ENCODE measurements around the gene TRAF4. TPM values are rescaled to one million over a fixed set of nuclear protein-coding genes. Genes with fewer than 3 reads are reported as not detected.
A peak's percentile ranks its signal among the peaks of the same experiment; 100 is the strongest.

TRAF4 gene, protein sequence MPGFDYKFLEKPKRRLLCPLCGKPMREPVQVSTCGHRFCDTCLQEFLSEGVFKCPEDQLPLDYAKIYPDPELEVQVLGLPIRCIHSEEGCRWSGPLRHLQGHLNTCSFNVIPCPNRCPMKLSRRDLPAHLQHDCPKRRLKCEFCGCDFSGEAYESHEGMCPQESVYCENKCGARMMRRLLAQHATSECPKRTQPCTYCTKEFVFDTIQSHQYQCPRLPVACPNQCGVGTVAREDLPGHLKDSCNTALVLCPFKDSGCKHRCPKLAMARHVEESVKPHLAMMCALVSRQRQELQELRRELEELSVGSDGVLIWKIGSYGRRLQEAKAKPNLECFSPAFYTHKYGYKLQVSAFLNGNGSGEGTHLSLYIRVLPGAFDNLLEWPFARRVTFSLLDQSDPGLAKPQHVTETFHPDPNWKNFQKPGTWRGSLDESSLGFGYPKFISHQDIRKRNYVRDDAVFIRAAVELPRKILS
- total RNA-seq (2014; rRNA removed; shearing (Covaris generic)), result 118 and 123 TPM in 2 replicates

DNA sequence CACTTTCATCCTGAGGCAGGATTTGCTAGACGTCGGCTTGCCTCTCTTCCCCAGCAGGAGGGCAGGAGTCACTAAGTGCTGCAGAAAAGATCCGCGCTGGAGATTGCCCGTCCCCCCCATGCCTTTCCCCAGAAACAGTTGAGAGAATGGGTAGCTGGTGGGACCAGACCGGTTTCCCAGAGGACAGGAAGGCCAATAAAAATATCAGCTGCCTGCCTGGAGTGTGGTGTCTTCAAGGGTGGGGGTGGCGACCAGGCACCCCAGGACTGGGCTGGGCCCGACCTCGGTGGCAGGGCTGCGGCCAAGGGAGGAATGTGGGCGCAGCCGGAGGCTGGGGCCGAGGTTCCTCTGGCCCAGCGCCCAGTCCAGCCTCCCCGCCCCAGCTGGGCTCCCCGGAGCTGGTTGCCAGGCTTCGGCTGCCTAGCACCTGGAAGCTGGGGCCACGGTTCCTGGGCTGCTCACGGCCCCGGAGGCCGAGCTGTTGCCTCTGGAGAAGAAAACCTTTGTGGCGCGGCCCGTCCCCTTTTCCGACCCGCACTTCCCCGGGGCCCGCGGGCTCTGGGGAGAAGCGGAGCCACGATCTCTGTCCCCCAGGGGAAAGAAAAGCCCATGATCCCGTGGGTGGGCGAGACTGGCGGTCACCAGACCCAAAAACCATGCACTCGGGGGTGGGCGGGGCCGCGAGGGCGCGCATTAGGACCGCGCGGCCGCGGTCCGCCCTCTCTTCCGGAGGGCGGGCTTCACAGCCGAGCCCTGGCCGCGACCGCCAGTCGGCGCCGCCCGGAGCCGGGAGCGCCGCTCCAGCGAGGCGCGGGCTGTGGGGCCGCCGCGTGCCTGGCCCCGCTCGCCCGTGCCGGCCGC, at the start of gene TRAF4:
Gene TRAF4 (plus strand): TSS at position 769 of the 861 bp plus-strand sequence. CDS start 102 bp downstream, outside the sequence.
- H3K27me3 ChIP-seq, result no peaks in the 10 kb centered on the region
- H3K27ac ChIP-seq, result peak within 1 kb of the TSS; percentile 73
- no peaks in the 10 kb centered on the region for H3K9me3 ChIP-seq (replicated peaks)
- H3K36me3 ChIP-seq, result peaks cover 31% of the 10 kb centered on the region
- DNase-seq, result peak; percentile 90 to 97
- H3K4me1 ChIP-seq, result peaks cover 30% of the 10 kb centered on the region
- H3K4me3 ChIP-seq, result peak within 1 kb of the TSS; percentile 95

- no peak for DNase-seq
- Histone ChIP-seq H3K4me1 (no peaks in the 10 kb centered on the region), H3K9me3 (replicated peaks) (no peaks in the 10 kb centered on the region), H3K36me3 (peaks cover 90% of the 10 kb centered on the region), H3K4me3 (no peak overlapping the region), H3K27ac (no peak overlapping the region), H3K27me3 (no peaks in the 10 kb centered on the region)
These were observed 45.4 kb upstream of the TRAF4 start for GRCh38 chr17:28698253-28698941.

- DNase-seq, result no peak
- H3K4me1 ChIP-seq, result no peaks in the 10 kb centered on the region
- H3K27me3 ChIP-seq, result no peaks in the 10 kb centered on the region
- H3K27ac ChIP-seq, result no peak overlapping the region
- no peak overlapping the region for H3K4me3 ChIP-seq
- peaks cover 78% of the 10 kb centered on the region for H3K36me3 ChIP-seq
- no peaks in the 10 kb centered on the region for H3K9me3 ChIP-seq (replicated peaks)
These were observed 43.5 kb upstream of the TRAF4 start for GRCh38 chr17:28700278-28700677.

DNA sequence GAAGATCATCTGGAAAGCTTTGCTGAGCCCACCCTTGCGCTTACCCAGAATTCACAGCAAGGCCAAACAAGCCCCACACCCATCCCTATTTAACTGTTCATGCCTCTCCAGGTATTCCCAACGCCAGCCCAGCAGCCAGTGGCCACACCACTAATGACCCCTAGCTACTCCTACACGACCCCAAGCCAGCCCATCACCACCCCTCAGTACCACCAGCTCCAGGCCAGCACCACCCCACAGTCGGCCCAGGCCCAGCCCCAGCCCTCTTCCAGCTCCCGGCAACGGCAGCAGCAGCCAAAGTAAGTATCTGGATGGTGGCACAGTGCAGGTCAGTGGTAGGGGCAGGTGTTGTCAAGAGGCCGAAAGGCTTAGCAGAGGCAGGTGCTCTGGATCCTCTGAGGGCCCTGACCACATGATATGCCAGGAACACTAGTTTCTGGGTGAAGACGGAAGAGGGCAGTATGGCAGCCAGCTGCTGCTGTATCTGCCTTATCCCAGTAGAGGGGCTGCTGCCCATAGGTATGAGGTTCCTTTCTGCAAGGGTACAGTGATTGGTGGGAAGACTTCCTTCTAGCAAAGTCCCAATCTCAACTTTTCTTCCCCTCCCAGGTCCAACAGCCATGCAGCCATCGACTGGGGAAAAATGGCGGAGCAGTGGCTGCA, 42.9 kb upstream of the TRAF4 start:
- no peaks in the 10 kb centered on the region for H3K4me1 ChIP-seq
- H3K9me3 ChIP-seq (replicated peaks), result no peaks in the 10 kb centered on the region
- H3K4me3 ChIP-seq, result no peak overlapping the region
- no peak for DNase-seq
- H3K36me3 ChIP-seq, result peaks cover 71% of the 10 kb centered on the region
- H3K27me3 ChIP-seq, result no peaks in the 10 kb centered on the region
- H3K27ac ChIP-seq, result no peak overlapping the region

DNA sequence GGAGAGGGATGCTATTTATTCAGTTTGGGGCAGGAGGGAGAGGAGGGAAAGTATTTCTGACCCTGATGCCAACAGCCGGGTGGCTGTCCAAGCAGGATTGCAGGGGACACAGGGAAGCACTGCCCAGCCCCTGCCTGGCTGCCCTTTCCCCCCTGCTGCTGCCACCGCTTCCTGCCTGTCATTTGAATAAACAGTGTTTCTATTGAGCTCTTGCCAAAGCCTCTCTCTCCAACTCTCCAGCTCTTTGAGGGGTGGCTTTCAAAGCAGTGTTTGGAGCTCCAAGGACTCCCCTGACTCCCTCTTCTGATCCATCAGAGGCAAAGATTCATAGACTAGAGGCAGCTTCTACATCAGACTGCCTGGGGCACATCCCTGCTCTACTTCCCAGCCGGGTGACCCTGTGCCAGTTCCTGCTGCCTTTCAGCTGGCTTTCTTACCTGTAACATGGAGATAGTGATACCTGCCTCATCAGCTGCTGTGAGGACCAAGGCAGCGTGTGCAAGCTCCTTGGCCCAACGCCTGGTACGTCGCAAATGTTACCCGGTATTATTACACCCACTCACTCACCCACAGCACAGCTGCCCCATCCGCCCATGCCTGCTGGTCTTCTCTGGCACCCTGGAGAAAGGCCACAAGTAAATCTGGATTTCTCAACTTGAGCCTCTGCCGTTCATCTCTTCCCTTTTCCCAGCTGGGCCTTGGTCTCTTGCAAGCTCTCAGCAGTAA, 41.6 kb upstream of the TRAF4 start:
- H3K27ac ChIP-seq, result no peak overlapping the region
- H3K9me3 ChIP-seq (replicated peaks), result no peaks in the 10 kb centered on the region
- no peak for DNase-seq
- peaks cover 64% of the 10 kb centered on the region for H3K36me3 ChIP-seq
- H3K27me3 ChIP-seq, result no peaks in the 10 kb centered on the region
- no peak overlapping the region for H3K4me3 ChIP-seq
- no peaks in the 10 kb centered on the region for H3K4me1 ChIP-seq

- Histone ChIP-seq H3K27me3 (no peaks in the 10 kb centered on the region), H3K27ac (no peak overlapping the region), H3K36me3 (peaks cover 59% of the 10 kb centered on the region), H3K4me1 (no peaks in the 10 kb centered on the region), H3K9me3 (replicated peaks) (no peaks in the 10 kb centered on the region), H3K4me3 (no peak overlapping the region)
- no peak for DNase-seq
These were observed 41.1 kb upstream of the TRAF4 start for GRCh38 chr17:28702752-28703150.

- Histone ChIP-seq H3K9me3 (replicated peaks) (no peaks in the 10 kb centered on the region), H3K27me3 (no peaks in the 10 kb centered on the region), H3K4me1 (no peaks in the 10 kb centered on the region), H3K36me3 (peaks cover 49% of the 10 kb centered on the region), H3K4me3 (no peak overlapping the region), H3K27ac (no peak overlapping the region)
- no peak for DNase-seq
These were observed 40.1 kb upstream of the TRAF4 start for GRCh38 chr17:28703552-28704218.

GRCh38 chr17:28704219-28704858, 39.5 kb upstream of the TRAF4 start:
- Histone ChIP-seq H3K27me3 (no peaks in the 10 kb centered on the region), H3K27ac (no peak overlapping the region), H3K4me3 (no peak overlapping the region), H3K9me3 (replicated peaks) (no peaks in the 10 kb centered on the region), H3K36me3 (peaks cover 43% of the 10 kb centered on the region), H3K4me1 (no peaks in the 10 kb centered on the region)
- no peak for DNase-seq

DNA sequence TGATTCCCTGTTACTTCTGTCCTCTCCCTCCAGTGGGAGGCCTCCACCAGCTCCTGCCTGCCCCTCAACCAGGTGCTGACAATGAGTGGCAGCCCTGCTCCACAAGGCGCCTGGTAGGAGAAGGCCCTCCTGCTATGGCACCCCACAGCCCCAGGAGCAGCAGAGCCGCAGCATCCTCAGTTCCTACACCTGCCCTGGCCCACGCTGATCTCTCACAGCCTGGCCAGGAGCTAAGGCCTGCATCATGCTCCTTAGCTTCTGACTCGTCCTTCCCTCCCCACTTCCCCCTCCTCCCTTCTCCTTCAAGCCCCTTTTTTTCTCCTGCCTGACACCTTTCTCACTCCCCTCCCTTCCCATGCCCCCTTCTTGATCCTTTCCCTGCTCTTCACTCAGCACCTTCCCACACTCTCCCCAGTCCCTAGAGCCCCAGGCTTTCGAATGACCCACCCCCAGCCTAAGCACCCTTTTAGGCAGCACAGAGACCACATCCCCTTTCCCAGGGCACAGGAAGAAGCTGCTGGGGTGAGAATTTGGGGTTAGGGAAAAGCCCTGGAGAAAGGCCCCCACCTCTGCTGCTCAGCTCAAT, 38.6 kb upstream of the TRAF4 start:
- no peak for DNase-seq
- no peaks in the 10 kb centered on the region; the same call in 1 of the 2 replicates for H3K4me1 ChIP-seq
- H3K9me3 ChIP-seq (replicated peaks), result no peaks in the 10 kb centered on the region
- no peak overlapping the region for H3K4me3 ChIP-seq
- H3K27ac ChIP-seq, result no peak overlapping the region
- H3K36me3 ChIP-seq, result peaks cover 36% of the 10 kb centered on the region
- no peaks in the 10 kb centered on the region for H3K27me3 ChIP-seq

DNA sequence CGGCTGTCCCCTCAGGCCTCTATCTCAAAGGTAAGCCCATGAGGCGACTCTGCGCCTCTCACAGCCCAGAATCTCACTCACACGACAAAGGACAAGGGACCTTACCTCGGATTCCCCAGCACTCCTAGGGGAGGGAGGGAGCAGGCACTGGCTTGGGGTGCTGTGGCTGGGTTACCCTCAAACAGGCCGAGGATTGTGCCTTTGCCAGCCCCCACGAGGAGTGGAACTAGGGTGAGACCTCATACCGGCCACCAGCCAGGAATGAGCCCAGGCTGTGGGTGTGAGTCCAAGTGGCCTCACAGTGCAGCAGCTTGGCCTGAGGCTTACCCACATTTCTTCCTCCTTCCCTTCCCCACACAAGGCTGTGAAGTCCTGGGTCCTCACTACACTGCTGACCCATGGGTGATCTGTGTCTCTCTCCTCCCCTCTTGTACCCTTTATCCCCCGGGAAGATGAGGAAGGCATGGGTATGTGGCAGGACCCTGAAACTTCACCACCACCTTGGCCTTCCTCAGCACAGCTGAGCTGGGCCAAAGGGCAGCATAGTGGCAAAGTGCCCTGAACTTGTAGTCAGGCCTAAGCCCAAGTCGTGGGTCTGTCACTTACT, 38.0 kb upstream of the TRAF4 start:
- Histone ChIP-seq H3K27me3 (no peaks in the 10 kb centered on the region), H3K4me3 (no peak overlapping the region), H3K27ac (no peak overlapping the region), H3K36me3 (peaks cover 29% of the 10 kb centered on the region), H3K4me1 (no peaks in the 10 kb centered on the region; the same call in 1 of the 2 replicates), H3K9me3 (replicated peaks) (no peaks in the 10 kb centered on the region)
- no peak for DNase-seq

DNA sequence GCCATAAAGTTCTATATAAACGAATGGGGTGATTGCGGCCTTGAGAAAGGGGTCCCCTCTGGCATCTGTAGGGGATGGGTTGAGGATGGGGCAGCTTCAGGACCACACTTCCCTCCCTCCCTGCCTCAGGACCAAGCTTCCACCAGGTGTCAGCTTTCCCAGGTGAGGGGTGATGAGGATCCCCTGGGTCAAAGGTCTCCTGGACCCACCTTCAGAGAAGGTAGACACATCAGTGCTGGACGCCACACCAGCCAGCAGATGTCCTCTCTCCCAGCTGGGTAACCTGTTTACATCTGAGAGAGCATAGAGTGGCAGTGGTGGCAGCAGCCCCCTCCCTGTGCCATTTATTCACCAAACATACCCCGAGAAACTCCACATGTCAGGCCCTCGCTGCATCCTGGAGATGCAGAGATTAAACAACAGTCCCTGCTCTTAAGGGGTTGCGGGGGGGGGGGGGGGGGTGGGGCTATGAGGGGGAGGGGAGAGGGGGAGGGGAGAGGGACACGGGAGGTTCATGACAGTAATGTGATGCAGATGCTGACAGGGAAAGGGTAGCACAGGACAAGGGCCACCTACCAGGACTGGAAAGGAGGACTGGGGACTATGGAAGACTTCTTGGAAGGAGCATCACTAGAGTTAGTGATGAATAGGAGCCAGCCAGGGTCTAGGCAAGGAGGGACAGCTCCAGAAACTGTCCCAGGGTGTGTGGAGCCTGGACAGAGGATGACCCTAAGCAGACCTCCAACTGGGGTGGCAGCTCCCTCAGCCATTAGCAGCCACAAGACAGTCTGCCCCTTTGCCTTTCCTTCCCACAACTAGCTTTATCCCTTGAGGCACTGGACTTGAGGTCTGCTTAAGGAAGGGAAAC, 37.1 kb upstream of the TRAF4 start:
- H3K36me3 ChIP-seq, result peaks cover 21% of the 10 kb centered on the region
- no peaks in the 10 kb centered on the region; the same call in 1 of the 2 replicates for H3K4me1 ChIP-seq
- H3K4me3 ChIP-seq, result no peak overlapping the region
- no peak for DNase-seq
- no peaks in the 10 kb centered on the region for H3K9me3 ChIP-seq (replicated peaks)
- no peak overlapping the region for H3K27ac ChIP-seq
- no peaks in the 10 kb centered on the region for H3K27me3 ChIP-seq

- no peak for DNase-seq
- Histone ChIP-seq H3K4me1 (no peaks in the 10 kb centered on the region; the same call in 1 of the 2 replicates), H3K4me3 (no peak overlapping the region), H3K9me3 (replicated peaks) (no peaks in the 10 kb centered on the region), H3K27me3 (no peaks in the 10 kb centered on the region), H3K36me3 (peaks cover 14% of the 10 kb centered on the region), H3K27ac (no peak overlapping the region)
These were observed 36.5 kb upstream of the TRAF4 start for GRCh38 chr17:28707339-28707720.

Measured in SJCRH30 (cell line).